K562 (cell line): ENCODE results near the gene NBPF9. TPM values are rescaled to one million over a fixed set of nuclear protein-coding genes. Genes with fewer than 3 reads are reported as not detected.
"Not testable (repeated sequence)": the region's sequence is repeated elsewhere in the genome, so short reads cannot be mapped to it uniquely, and the experiment has no call there.

Experiments
- ATAC-seq: fragments of 200-7000 bp; cut with Tn5 transposase; 3 replicates; pipeline ENCODE4 v1.9.1; 2020; ENCODE audit warnings: moderate library complexity
- BruUV-seq: library from RNA; stranded (reverse); fragments of 400-500 nt; replicated peaks from 2 replicates; lab custom pipeline; 2021; lab: Mats Ljungman, UMichigan
- CTCF ChIA-PET: fragments of 300-600 bp; formaldehyde crosslinking; extraction: SDS; loops from one replicate; lab custom pipeline; 2021; ENCODE audit warnings: low intra/inter-chr PET ratio; lab: Yijun Ruan, JAX
- POLR2A ChIA-PET: fragments of 300-600, 350-650 bp; sonication (Branson Sonifier 250); formaldehyde crosslinking; extraction: SDS; loops from one replicate; lab custom pipeline; 2021; ENCODE audit warnings: antibody characterized with exemption, inconsistent platforms; lab: Yijun Ruan, JAX
- DNase-seq, 4 experiments: peaks; one replicate each; pipeline versions ENCODE4 v3.0.0 to v3.0.0-alpha.2; 2011 to 2018; ENCODE audit warnings: low spot score in 3 of 4, mixed read lengths in 3 of 4; ENCODE audit errors: extremely low read depth in 1 of 4
- FAIRE-seq: peaks from 2 replicates; lab custom pipeline; 2011; peaks lifted over from hg19 to GRCh38; lab: Jason Lieb, UNC
- H2AFZ ChIP-seq: 2 replicates; pipeline ENCODE4 v1.6.0; 2011; ENCODE audit warnings: low read depth, low read length, control low read depth, inconsistent platforms
- H3K27ac ChIP-seq: fragments of 200-600 bp; 3 replicates; pipeline ENCODE4 v1.8.0; 2011; ENCODE audit warnings: low read depth, mild to moderate bottlenecking, control low read depth, inconsistent platforms, low read length, moderate library complexity, mixed read lengths; ENCODE audit errors: extremely low read depth
- H3K27me3 ChIP-seq, 2 experiments: fragments of 300-600 bp in 1 of 2; 2 replicates in 1 of 2; 3 replicates in 1 of 2; pipeline versions ENCODE4 v1.6.0 to v1.8.0; 2011; ENCODE audit warnings: inconsistent platforms in 2 of 2, low read length in 2 of 2, mild to moderate bottlenecking in 1 of 2, mixed read lengths in 1 of 2, moderate library complexity in 1 of 2; ENCODE audit not compliant: control insufficient read depth in 2 of 2, insufficient read depth in 2 of 2
- H3K36me3 ChIP-seq: fragments of 300-600 bp; 3 replicates; pipeline ENCODE4 v1.8.0; 2011; ENCODE audit warnings: mild to moderate bottlenecking, low read length, inconsistent platforms; ENCODE audit not compliant: control insufficient read depth, insufficient read depth
- H3K4me1 ChIP-seq, 2 experiments: fragments of 200-600 bp in 1 of 2; replicated peaks in 1 of 2; 2 replicates in 1 of 2; 3 replicates in 1 of 2; pipeline versions ENCODE4 v1.5.1 to v1.8.0; 2011; ENCODE audit warnings: inconsistent platforms in 2 of 2, low read length in 2 of 2, mild to moderate bottlenecking in 1 of 2, mixed read lengths in 1 of 2, moderate library complexity in 1 of 2; ENCODE audit not compliant: control insufficient read depth in 2 of 2, insufficient read depth in 2 of 2
- H3K4me2 ChIP-seq: 2 replicates; pipeline ENCODE4 v1.6.1; 2011; ENCODE audit warnings: low read length, control low read depth, inconsistent platforms, mixed read lengths; ENCODE audit not compliant: insufficient read depth
- H3K4me3 ChIP-seq: fragments of 200-600 bp; sonication (generic), shearing (Covaris generic); 2 replicates; pipeline ENCODE4 v1.5.1; 2016; ENCODE audit warnings: control low read depth, inconsistent platforms
- H3K79me2 ChIP-seq: fragments of 200-600 bp; 3 replicates; pipeline ENCODE4 v1.8.0; 2011; ENCODE audit warnings: low read length, inconsistent platforms; ENCODE audit not compliant: control insufficient read depth, insufficient read depth
- H3K9ac ChIP-seq, 2 experiments: 2 replicates each; pipeline versions ENCODE4 v1.6.0 to v1.6.1; 2011; ENCODE audit warnings: low read depth in 2 of 2, low read length in 2 of 2, control low read depth in 1 of 2, inconsistent platforms in 1 of 2, mild to moderate bottlenecking in 1 of 2, mixed read lengths in 1 of 2; ENCODE audit not compliant: insufficient read depth in 1 of 2
- H3K9me1 ChIP-seq: one replicate; pipeline ENCODE4 v1.6.0; 2011; ENCODE audit warnings: inconsistent platforms, mild to moderate bottlenecking, low read length, moderate library complexity; ENCODE audit not compliant: control insufficient read depth, insufficient read depth
- H3K9me3 ChIP-seq: replicated peaks from 2 replicates; pipeline ENCODE4 v1.5.1; 2011; ENCODE audit warnings: low read depth, low read length, inconsistent platforms; ENCODE audit not compliant: control insufficient read depth, insufficient read depth
- H4K20me1 ChIP-seq: replicated peaks from 2 replicates; pipeline ENCODE4 v1.6.1; 2011; ENCODE audit warnings: low read length, inconsistent platforms, mixed read lengths; ENCODE audit not compliant: control insufficient read depth, insufficient read depth
- WGBS: fragments of 100-300 bp; shearing (Covaris generic); methylation state at CpG from one replicate; pipeline ENCODE4 v1.1.6; 2016; ENCODE audit warnings: low coverage, mixed read lengths; ENCODE audit not compliant: insufficient coverage; ENCODE audit errors: missing lambda C conversion rate; 5-methylcytosine and 5-hydroxymethylcytosine counted together
- in situ Hi-C: fragments of 300-500 bp; cut with MboI; formaldehyde crosslinking; loops from 4 replicates; pipeline ENCODE4 v1.15.0; 2018; ENCODE audit warnings: inconsistent platforms, mixed read lengths
- intact Hi-C: fragments of 100-400 bp; cut with micrococcal nuclease; formaldehyde crosslinking; loops from 2 replicates; pipeline ENCODE4 v1.14.2; 2022
- polyA plus RNA-seq, 8 experiments: library from polyadenylated mRNA; depleted of rRNA in 4 of 8; stranded (reverse) in 5 of 8; unstranded in 3 of 8; fragments of >200 nt; fragmentation: Nextera tagmentation in 2 of 8; fragmentation: Illumina TruSeq in 1 of 8; extraction: Ambion mirVana in 2 of 8; extraction: Trizol in 1 of 8; gene quantifications; 2 replicates each; pipeline versions ENCODE4 v1.2.1 to v1.2.3, GENCODE V29; 2011 to 2014; ENCODE audit warnings: inconsistent platforms in 1 of 8, missing spikeins in 1 of 8
- total RNA-seq, 7 experiments: library from RNA; depleted of rRNA in 6 of 7; stranded (reverse); fragments of >200 nt in 6 of 7; fragmentation: Illumina TruSeq in 2 of 7; extraction: Trizol in 2 of 7; gene quantifications; 2 replicates each; pipeline versions ENCODE4 v1.2.1 to v1.2.3, GENCODE V29; 2011 to 2021; ENCODE audit warnings: low replicate concordance in 1 of 7

NBPF9 gene
- total and polyA plus RNA-seq, 9 of the 15 experiments (the other 6 are each of a cell fraction or from before 2014, with no cell fraction given) = 1.3 to 8.1 (median 6.1) TPM

- H3K79me2 ChIP-seq, H3K36me3 ChIP-seq, BruUV-seq, H3K9me3 ChIP-seq, H2AFZ ChIP-seq, H3K4me3 ChIP-seq, H4K20me1 ChIP-seq, H3K9ac ChIP-seq, H3K4me1 ChIP-seq, POLR2A ChIA-PET, H3K4me2 ChIP-seq, H3K27ac ChIP-seq, H3K9me1 ChIP-seq, CTCF ChIA-PET, FAIRE-seq, in situ Hi-C loops, intact Hi-C loops, DNase-seq, H3K27me3 ChIP-seq: not testable (repeated sequence)
- WGBS = 0% methylated on average over 4 of the region's 16 CpGs
- ATAC-seq = peak; percentile 57
These were observed 777 bp downstream of the NBPF9 start for GRCh38 chr1:149102574-149102973.

DNA sequence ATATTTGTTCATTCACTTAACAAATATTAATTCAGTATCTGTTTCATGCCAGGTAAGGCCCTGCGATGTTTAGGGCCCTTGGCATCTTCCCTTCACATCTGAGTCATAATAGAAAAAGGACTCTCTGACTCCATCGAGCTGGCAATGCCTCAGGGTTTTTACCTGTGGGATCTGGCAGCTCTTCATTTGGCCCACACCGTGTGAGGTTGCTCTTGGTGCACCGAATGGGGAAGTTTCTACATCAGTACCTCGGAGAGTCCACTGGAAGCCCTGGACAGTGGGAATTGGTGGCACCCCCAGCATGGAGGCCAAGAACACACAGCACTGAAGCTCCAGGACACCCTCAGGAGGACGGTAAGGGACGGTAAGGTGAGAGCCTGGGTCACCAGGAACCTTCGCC is 5.1 kb downstream of the NBPF9 start:
- POLR2A ChIA-PET, DNase-seq, H3K4me1 ChIP-seq, CTCF ChIA-PET, H2AFZ ChIP-seq, in situ Hi-C loops, H3K36me3 ChIP-seq, H3K4me3 ChIP-seq, H3K9me1 ChIP-seq, H4K20me1 ChIP-seq, H3K27ac ChIP-seq, FAIRE-seq, H3K79me2 ChIP-seq, ATAC-seq, H3K9ac ChIP-seq, H3K9me3 ChIP-seq, H3K4me2 ChIP-seq, BruUV-seq, H3K27me3 ChIP-seq, intact Hi-C loops: not testable (repeated sequence)
- WGBS = 53% methylated on average over 3 of the region's 8 CpGs
